SK-N-SH treated with all-trans-retinoic acid at 6 μM for 48 hours (cell line): ENCODE data around the gene FEN1.

Source experiments
- GLIS3 ChIP-seq: fragments of 250-450 bp; sonication (Bioruptor Pico); IDR thresholded peaks from 2 replicates; pipeline ENCODE4 v1.5.0; 2020; ENCODE audit warnings: mild to moderate bottlenecking, moderate library complexity
- PATZ1 ChIP-seq: fragments of 250-450 bp; sonication (Bioruptor Pico); IDR thresholded peaks from 2 replicates; pipeline ENCODE4 v1.8.0; 2020; ENCODE audit warnings: mild to moderate bottlenecking, moderate library complexity, borderline replicate concordance
- ZFP30 ChIP-seq: fragments of 450-650 bp; formaldehyde crosslinking; IDR thresholded peaks from 2 replicates; pipeline ENCODE4 v1.5.0; 2022; ENCODE audit warnings: mild to moderate bottlenecking, moderate library complexity

- no peak for TF ChIP-seq GLIS3
- TF ChIP-seq ZFP30 (CRISPR knock-in tag): no peak
- TF ChIP-seq PATZ1 (CRISPR knock-in tag): no peak
Observed at GRCh38 chr11:61775606-61776554, 16.8 kb upstream of the FEN1 start.
